KMS-11 (cell line): Measurements from ENCODE around the gene BRINP1.

ENCODE experiments used
- H2AFZ ChIP-seq: fragments of 200-600 bp; sonication (generic); 2 replicates; pipeline ENCODE4 v1.6.1; 2016; ENCODE audit warnings: antibody characterized with exemption, mixed run types, low read depth
- H3K27ac ChIP-seq: fragments of 200-600 bp; sonication (generic); 2 replicates; pipeline ENCODE4 v1.6.1; 2016; ENCODE audit warnings: mild to moderate bottlenecking, mixed run types
- H3K27me3 ChIP-seq: fragments of 200-600 bp; sonication (generic); 2 replicates; pipeline ENCODE4 v1.6.1; 2017; ENCODE audit warnings: mild to moderate bottlenecking, low read depth, mixed run types, moderate library complexity; ENCODE audit not compliant: insufficient read depth
- H3K36me3 ChIP-seq: fragments of 200-600 bp; sonication (generic); 2 replicates; pipeline ENCODE4 v1.6.1; 2017; ENCODE audit warnings: mild to moderate bottlenecking, mixed run types; ENCODE audit not compliant: insufficient read depth
- H3K4me1 ChIP-seq: fragments of 200-600 bp; sonication (generic); 2 replicates; pipeline ENCODE4 v1.6.1; 2016; ENCODE audit warnings: mild to moderate bottlenecking, low read depth, mixed run types; ENCODE audit not compliant: poor library complexity, severe bottlenecking
- H3K4me2 ChIP-seq: fragments of 200-600 bp; sonication (generic); 2 replicates; pipeline ENCODE4 v1.7.0; 2016; ENCODE audit warnings: mild to moderate bottlenecking, mixed run types
- H3K4me3 ChIP-seq: fragments of 200-600 bp; sonication (generic); IDR thresholded peaks from 2 replicates; pipeline ENCODE4 v1.6.1; 2017; ENCODE audit warnings: low read depth, low read length, mixed read lengths; ENCODE audit not compliant: insufficient read depth
- H3K79me2 ChIP-seq: fragments of 200-600 bp; sonication (generic); 2 replicates; pipeline ENCODE4 v1.6.1; 2016; ENCODE audit warnings: low read depth, mixed run types; ENCODE audit not compliant: insufficient read depth
- H3K9ac ChIP-seq: fragments of 200-600 bp; sonication (generic); 2 replicates; pipeline ENCODE4 v1.6.1; 2016; ENCODE audit warnings: mild to moderate bottlenecking, mixed run types
- H4K20me1 ChIP-seq: fragments of 200-600 bp; sonication (generic); 2 replicates; pipeline ENCODE4 v1.6.1; 2016; ENCODE audit warnings: mild to moderate bottlenecking, mixed run types; ENCODE audit not compliant: insufficient read depth
- TF ChIP-seq, protein P1 (sequence below): fragments of 200-600 bp; sonication (generic); conservative IDR thresholded peaks from 2 replicates; pipeline ENCODE4 v1.6.1; 2017; ENCODE audit warnings: low read depth, mild to moderate bottlenecking, antibody characterized with exemption, low read length, moderate library complexity, mixed read lengths

The BRINP1 gene

DNA sequence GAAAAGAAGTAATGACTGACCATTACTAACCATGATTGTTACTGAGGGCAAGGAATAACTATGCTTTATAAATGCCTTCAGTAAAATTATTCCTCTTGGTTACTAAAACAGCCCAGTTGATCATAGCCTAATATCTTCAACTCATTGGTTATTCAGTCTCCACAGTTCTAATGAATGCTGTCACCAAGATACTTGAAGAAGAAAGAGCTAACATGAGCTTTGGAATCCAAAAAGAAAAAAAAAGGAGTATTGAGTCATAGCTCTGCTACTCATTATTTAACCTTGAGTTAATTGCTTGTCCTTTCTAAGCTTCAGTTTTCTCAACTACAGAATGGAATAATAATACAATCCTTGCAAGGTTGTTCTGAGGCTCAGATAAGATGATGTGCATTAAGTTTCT, 187.7 kb downstream of the BRINP1 start:
- TF ChIP-seq, protein P1, sequence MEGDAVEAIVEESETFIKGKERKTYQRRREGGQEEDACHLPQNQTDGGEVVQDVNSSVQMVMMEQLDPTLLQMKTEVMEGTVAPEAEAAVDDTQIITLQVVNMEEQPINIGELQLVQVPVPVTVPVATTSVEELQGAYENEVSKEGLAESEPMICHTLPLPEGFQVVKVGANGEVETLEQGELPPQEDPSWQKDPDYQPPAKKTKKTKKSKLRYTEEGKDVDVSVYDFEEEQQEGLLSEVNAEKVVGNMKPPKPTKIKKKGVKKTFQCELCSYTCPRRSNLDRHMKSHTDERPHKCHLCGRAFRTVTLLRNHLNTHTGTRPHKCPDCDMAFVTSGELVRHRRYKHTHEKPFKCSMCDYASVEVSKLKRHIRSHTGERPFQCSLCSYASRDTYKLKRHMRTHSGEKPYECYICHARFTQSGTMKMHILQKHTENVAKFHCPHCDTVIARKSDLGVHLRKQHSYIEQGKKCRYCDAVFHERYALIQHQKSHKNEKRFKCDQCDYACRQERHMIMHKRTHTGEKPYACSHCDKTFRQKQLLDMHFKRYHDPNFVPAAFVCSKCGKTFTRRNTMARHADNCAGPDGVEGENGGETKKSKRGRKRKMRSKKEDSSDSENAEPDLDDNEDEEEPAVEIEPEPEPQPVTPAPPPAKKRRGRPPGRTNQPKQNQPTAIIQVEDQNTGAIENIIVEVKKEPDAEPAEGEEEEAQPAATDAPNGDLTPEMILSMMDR = no peak
- H3K27me3 ChIP-seq = no peaks in the 10 kb centered on the region
- no peaks in the 10 kb centered on the region for H3K36me3 ChIP-seq
- H2AFZ ChIP-seq = no peak overlapping the region
- no peaks in the 10 kb centered on the region for H3K4me1 ChIP-seq
- no peaks in the 10 kb centered on the region for H3K79me2 ChIP-seq
- no peak overlapping the region for H3K9ac ChIP-seq
- no peak overlapping the region for H3K4me2 ChIP-seq
- no peak overlapping the region for H3K4me3 ChIP-seq
- no peak overlapping the region for H3K27ac ChIP-seq
- H4K20me1 ChIP-seq = no peaks in the 10 kb centered on the region

DNA sequence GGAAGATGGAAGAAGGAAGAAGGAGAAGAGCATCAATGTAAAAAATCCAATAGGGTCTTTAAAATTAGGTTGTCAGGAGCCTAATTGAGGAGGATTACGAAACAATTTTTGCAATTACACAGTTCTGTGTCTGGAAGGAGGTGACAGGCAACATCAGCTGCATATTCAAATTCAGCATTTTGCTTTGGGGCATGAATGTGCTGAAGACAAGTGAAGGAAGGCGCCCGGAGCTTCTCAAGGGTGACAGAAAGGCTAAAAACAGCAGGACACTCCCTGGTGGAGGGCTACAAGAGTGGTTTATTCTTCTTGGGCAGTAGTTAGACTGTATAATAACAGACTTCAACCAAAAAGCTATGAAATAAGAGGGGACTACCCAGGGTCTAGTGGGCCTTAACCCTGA, 188.3 kb downstream of the BRINP1 start:
- no peaks in the 10 kb centered on the region for H3K4me1 ChIP-seq
- TF ChIP-seq, protein P1 = no peak
- no peak overlapping the region for H3K4me3 ChIP-seq
- H4K20me1 ChIP-seq = no peaks in the 10 kb centered on the region
- no peak overlapping the region for H3K4me2 ChIP-seq
- H3K9ac ChIP-seq = no peak overlapping the region
- H2AFZ ChIP-seq = no peak overlapping the region
- no peaks in the 10 kb centered on the region for H3K27me3 ChIP-seq
- no peaks in the 10 kb centered on the region for H3K79me2 ChIP-seq
- no peak overlapping the region for H3K27ac ChIP-seq
- no peaks in the 10 kb centered on the region for H3K36me3 ChIP-seq

DNA sequence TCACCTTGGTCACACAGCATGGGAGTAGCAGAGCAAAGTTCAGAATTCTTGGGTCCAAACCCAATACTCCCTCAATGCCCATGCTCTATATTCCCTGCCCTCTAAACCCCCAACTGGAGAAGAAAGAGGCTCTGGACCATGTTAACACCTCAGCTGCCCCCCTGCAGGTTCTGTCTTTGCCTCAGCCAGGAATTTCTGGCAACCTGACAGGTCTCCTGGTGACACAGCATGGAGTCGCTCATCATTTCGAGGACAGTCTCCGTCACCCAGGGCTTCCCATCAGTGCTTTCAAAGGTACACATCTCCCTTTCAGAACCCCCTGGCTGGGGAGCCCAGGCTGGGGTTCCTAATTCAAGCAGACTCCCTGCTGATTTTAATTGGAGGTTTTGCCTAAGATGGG, 189.5 kb downstream of the BRINP1 start:
- Histone ChIP-seq H3K4me1 (no peaks in the 10 kb centered on the region), H3K9ac (no peak overlapping the region), H2AFZ (no peak overlapping the region), H3K27ac (no peak overlapping the region), H3K4me3 (no peak overlapping the region), H3K79me2 (no peaks in the 10 kb centered on the region), H4K20me1 (no peaks in the 10 kb centered on the region), H3K36me3 (no peaks in the 10 kb centered on the region), H3K4me2 (no peak overlapping the region), H3K27me3 (no peaks in the 10 kb centered on the region)
- TF ChIP-seq, protein P1 = no peak

DNA sequence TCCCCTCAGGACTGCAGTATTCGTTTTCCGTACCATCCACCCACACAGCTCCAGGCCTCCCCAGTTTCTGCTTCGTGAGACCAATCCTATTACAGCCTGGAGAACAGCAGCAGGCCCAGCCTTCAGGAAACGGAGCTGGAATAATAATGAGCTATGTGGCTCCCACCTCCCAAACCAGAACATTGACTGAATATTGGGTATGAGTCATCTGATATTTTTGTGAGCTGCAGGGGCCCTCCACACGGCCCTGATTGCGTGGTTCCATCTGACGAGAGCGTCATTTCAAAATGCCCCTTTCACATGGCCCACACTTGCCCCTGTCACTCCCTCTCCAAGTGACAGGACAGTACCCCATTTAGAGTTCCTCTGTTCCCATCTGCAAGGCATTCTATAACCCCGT, 192.0 kb downstream of the BRINP1 start:
- TF ChIP-seq, protein P1 = no peak
- H3K9ac ChIP-seq = no peak overlapping the region
- no peak overlapping the region for H3K27ac ChIP-seq
- no peaks in the 10 kb centered on the region for H4K20me1 ChIP-seq
- H3K4me2 ChIP-seq = no peak overlapping the region
- no peak overlapping the region for H3K4me3 ChIP-seq
- no peak overlapping the region for H2AFZ ChIP-seq
- H3K36me3 ChIP-seq = no peaks in the 10 kb centered on the region
- H3K4me1 ChIP-seq = no peaks in the 10 kb centered on the region
- no peaks in the 10 kb centered on the region for H3K27me3 ChIP-seq
- no peaks in the 10 kb centered on the region for H3K79me2 ChIP-seq
